ENCODE measurements around the gene ZNF451. TPM values are rescaled to one million over a fixed set of nuclear protein-coding genes. Genes with fewer than 3 reads are reported as not detected.

ZNF451 gene
- total RNA-seq, 2 donors from 2014 or later, result 30.3 to 35.0 TPM

DNA sequence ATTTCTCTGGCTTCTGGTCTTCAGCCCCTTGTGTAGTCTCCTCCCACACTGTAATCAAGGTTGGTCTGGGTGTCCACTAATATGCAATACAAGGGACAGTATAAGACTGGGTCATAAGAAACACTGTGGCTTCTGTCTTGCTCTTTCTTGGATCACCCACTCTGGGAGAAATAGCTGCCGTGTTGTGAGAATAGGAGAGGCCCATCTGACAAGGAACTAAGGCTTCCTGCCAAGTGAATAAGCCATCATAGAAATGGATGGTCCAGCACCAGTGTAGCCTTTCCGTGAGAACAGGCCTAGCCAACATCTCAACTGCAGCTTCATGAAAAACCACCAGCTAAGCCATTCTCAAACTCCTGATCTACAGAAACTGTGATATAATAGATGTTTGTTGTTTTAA is 105.5 kb downstream of the ZNF451 start:
- Histone ChIP-seq H3K4me1 (no peaks in the 10 kb centered on the region), H3K27me3 (no peaks in the 10 kb centered on the region), H3K27ac (no peak overlapping the region), H3K4me3 (no peak overlapping the region), H3K36me3 (replicated peaks in 1 of 2; ENCODE audit: insufficient read depth in 1 of 2, low read depth in 2 of 2) (no peaks in the 10 kb centered on the region), H3K9me3 (no peaks in the 10 kb centered on the region)
- intact Hi-C loops (cut with DNase I), result no loop called here
- 82 to 94% methylated on average over 2 of the region's 2 CpGs for WGBS, 2 donors
- no peak for TF ChIP-seq POLR2A (IDR thresholded peaks at IDR 0.05)
- TF ChIP-seq, protein P1, sequence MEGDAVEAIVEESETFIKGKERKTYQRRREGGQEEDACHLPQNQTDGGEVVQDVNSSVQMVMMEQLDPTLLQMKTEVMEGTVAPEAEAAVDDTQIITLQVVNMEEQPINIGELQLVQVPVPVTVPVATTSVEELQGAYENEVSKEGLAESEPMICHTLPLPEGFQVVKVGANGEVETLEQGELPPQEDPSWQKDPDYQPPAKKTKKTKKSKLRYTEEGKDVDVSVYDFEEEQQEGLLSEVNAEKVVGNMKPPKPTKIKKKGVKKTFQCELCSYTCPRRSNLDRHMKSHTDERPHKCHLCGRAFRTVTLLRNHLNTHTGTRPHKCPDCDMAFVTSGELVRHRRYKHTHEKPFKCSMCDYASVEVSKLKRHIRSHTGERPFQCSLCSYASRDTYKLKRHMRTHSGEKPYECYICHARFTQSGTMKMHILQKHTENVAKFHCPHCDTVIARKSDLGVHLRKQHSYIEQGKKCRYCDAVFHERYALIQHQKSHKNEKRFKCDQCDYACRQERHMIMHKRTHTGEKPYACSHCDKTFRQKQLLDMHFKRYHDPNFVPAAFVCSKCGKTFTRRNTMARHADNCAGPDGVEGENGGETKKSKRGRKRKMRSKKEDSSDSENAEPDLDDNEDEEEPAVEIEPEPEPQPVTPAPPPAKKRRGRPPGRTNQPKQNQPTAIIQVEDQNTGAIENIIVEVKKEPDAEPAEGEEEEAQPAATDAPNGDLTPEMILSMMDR (IDR thresholded peaks at IDR 0.05), result no peak
- DNase-seq (no peak), ATAC-seq (no peak)

DNA sequence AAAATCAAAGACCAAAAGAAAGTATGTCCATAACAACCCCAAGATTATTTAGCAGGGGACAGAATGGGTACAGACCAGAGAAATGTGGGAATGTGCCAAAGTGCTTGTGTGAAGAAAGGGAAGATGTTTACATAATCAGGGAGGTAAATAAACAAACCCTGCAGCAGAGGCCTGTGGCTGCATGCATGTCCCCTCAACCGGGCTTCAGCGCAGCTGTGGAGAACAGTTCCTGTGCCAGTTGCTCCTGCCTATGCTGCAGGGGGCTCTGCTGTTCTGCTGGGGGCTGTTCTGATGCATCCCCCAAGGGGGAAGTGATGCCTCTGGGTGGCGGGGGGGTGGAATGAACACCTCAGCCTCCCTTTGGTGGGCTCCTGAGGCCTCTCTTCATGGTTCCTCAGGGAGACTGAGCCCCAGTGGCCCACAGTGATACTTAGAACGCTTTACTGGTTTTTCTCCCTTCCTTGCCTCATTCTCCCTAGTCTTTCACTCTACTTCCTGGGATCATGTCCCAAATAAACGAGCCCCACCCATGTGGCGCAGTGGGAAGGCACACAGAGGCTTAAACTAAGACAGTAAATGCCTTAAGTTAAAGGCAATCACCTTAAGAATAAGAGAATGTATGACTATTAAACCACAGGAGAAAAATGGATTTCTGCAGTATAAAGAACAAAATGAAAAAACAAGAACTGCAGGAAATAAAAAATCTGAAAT is 109.1 kb downstream of the ZNF451 start:
- no peak for TF ChIP-seq POLR2A (IDR thresholded peaks at IDR 0.05)
- TF ChIP-seq, protein P1 (IDR thresholded peaks at IDR 0.05), result no peak
- WGBS, 2 donors, result 61 to 76% methylated on average over 5 to 6 of the region's 6 CpGs
- no peak for ATAC-seq
- Histone ChIP-seq H3K9me3 (no peaks in the 10 kb centered on the region), H3K4me1 (no peaks in the 10 kb centered on the region), H3K27ac (no peak overlapping the region), H3K27me3 (no peaks in the 10 kb centered on the region), H3K36me3 (replicated peaks in 1 of 2; ENCODE audit: insufficient read depth in 1 of 2, low read depth in 2 of 2) (no peaks in the 10 kb centered on the region), H3K4me3 (no peak overlapping the region)
- no peak for DNase-seq
- intact Hi-C loops (cut with DNase I), result no loop called here

DNA sequence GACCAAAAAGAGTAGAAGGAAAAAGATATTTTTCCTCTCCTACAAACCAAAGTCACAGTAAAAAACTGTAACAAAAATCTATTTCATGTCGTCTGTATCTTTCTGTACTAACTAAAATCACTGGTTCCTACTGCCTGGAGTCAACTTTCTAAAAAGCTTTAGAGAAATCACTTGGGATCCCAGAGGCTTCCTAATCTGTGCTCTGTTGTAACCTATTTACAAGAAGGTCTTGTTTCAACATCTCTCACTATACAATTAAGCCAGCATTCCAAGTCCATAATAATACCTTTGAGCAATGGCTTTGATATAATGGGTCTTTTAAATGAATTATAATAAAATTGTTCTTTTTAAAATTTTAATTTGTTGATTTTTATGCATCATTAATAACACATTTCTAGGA is 111.7 kb downstream of the ZNF451 start:
- H3K27ac ChIP-seq, result no peak overlapping the region
- no peaks in the 10 kb centered on the region for H3K9me3 ChIP-seq
- DNase-seq, result no peak
- ATAC-seq, result no peak
- no peaks in the 10 kb centered on the region for H3K36me3 ChIP-seq (replicated peaks in 1 of 2; ENCODE audit: insufficient read depth in 1 of 2, low read depth in 2 of 2)
- 68 to 75% methylated on average over 1 of the region's 1 CpG for WGBS, 2 donors
- intact Hi-C loops (cut with DNase I), result no loop called here
- TF ChIP-seq, protein P1 (IDR thresholded peaks at IDR 0.05), result no peak
- TF ChIP-seq POLR2A (IDR thresholded peaks at IDR 0.05), result no peak
- H3K4me1 ChIP-seq, result no peaks in the 10 kb centered on the region
- no peaks in the 10 kb centered on the region for H3K27me3 ChIP-seq
- H3K4me3 ChIP-seq, result no peak overlapping the region

DNA sequence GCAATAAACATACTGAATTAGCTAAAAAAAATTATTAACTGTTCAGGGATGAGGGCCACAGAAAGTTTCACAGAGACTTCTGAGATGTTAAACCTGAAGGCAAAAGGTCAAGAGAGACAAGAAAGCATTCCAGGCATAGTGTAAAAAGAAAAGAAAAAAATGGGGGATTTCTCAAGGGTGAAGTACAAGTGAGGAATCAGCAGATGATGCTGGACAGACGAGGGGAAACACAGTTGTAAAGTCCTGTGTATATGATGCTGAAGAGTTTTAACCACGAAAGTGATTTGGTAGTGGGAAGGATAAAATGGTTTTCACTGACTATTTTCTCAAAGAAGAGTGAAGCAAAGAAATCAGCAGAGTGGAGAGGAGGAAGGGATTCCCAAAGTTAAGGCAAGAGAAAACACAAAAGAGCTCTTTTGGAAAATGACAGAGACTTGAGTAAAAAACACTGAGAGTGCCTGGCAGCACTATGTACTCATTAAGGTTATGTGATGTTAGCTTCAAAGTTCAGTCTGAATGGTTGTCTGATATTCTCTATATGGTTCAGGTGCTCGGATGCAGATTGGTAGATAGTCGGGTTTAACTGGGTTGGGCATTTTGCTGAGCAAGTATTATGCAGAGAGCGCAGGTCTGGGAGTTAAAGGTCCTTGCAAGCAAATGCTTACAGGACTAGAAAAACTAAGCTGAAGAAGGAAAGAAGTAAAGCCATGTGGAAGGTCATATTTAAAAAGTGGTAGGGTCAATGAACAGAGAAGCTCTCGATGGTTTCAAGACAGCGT is 115.8 kb downstream of the ZNF451 start:
- WGBS, 2 donors, result 79 to 86% methylated on average over 7 of the region's 7 CpGs
- H3K27me3 ChIP-seq, result no peaks in the 10 kb centered on the region
- H3K36me3 ChIP-seq (replicated peaks in 1 of 2; ENCODE audit: insufficient read depth in 1 of 2, low read depth in 2 of 2), result no peaks in the 10 kb centered on the region
- no peak overlapping the region for H3K4me3 ChIP-seq
- H3K27ac ChIP-seq, result no peak overlapping the region
- DNase-seq (no peak), ATAC-seq (no peak)
- no peaks in the 10 kb centered on the region for H3K4me1 ChIP-seq
- intact Hi-C loops (cut with DNase I), result no loop called here
- TF ChIP-seq POLR2A (IDR thresholded peaks at IDR 0.05), result no peak
- TF ChIP-seq, protein P1 (IDR thresholded peaks at IDR 0.05), result no peak
- no peaks in the 10 kb centered on the region for H3K9me3 ChIP-seq
